ENCODE measurements around the gene MT1G. TPM values are rescaled to one million over a fixed set of nuclear protein-coding genes. Genes with fewer than 3 reads are reported as not detected.
A peak's percentile ranks its signal among the peaks of the same experiment; 100 is the strongest.

MT1G gene
- total and polyA plus RNA-seq, 9 of the 15 experiments (the other 6 are each of a cell fraction or from before 2014, with no cell fraction given) = 0.28 to 1.7 (median 0.69) TPM; not detected in 4

DNA sequence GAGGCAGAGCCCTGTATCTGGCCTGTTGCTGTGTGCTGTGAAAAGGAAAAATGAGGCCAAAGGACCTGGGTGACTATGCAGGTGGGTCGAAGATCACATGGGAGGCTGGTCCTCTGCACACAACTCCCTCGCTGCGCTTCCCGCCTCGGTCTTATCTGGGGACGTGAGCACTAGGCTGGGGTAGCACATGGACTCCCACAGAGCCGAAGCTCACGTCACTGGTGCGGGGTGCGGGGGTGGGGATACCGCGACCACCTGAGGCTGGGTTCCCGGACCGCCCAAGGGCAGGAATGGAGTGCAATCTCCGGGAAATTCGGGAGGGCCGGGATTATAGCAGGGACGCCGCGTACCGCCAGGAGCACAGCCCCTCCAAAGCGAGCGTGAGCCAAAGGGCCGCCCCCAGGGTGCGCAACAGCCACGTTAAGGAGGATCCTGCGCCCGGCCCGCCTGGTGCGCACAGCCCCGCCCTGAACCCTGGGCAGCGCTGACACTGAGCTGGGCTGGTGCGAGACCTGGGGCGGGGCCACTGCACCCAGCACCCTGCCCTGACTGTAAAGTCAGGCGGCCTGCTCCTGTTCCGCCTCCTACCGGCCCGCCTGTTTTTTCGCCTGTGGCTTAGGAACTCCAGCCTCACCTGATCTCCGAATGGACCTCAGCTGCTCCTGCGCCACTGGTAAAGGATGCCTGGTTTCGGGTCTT is 24.6 kb downstream of the MT1G start (continued):
- TF ChIP-seq STAG1 (CRISPR knock-in tag; IDR thresholded peaks at IDR 0.05; ENCODE audit: borderline replicate concordance) = no peak
- TF ChIP-seq, protein P1, sequence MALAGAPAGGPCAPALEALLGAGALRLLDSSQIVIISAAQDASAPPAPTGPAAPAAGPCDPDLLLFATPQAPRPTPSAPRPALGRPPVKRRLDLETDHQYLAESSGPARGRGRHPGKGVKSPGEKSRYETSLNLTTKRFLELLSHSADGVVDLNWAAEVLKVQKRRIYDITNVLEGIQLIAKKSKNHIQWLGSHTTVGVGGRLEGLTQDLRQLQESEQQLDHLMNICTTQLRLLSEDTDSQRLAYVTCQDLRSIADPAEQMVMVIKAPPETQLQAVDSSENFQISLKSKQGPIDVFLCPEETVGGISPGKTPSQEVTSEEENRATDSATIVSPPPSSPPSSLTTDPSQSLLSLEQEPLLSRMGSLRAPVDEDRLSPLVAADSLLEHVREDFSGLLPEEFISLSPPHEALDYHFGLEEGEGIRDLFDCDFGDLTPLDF (CRISPR knock-in tag; IDR thresholded peaks at IDR 0.05) = no peak
- no peak for TF ChIP-seq FOXJ2 (tag; IDR thresholded peaks at IDR 0.05)
- TF ChIP-seq MYNN (IDR thresholded peaks at IDR 0.05) = no peak
- no peak for TF ChIP-seq MYNN (CRISPR knock-in tag; IDR thresholded peaks at IDR 0.05)
- no peak for TF ChIP-seq EZH2 (IDR thresholded peaks at IDR 0.05; ENCODE audit: borderline replicate concordance, low read depth, low read length)
- TF ChIP-seq, protein P2, sequence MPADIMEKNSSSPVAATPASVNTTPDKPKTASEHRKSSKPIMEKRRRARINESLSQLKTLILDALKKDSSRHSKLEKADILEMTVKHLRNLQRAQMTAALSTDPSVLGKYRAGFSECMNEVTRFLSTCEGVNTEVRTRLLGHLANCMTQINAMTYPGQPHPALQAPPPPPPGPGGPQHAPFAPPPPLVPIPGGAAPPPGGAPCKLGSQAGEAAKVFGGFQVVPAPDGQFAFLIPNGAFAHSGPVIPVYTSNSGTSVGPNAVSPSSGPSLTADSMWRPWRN (IDR thresholded peaks at IDR 0.05; ENCODE audit: low read depth) = no peak
- TF ChIP-seq, protein P3, sequence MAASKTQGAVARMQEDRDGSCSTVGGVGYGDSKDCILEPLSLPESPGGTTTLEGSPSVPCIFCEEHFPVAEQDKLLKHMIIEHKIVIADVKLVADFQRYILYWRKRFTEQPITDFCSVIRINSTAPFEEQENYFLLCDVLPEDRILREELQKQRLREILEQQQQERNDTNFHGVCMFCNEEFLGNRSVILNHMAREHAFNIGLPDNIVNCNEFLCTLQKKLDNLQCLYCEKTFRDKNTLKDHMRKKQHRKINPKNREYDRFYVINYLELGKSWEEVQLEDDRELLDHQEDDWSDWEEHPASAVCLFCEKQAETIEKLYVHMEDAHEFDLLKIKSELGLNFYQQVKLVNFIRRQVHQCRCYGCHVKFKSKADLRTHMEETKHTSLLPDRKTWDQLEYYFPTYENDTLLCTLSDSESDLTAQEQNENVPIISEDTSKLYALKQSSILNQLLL (CRISPR knock-in tag; IDR thresholded peaks at IDR 0.05; ENCODE audit: borderline replicate concordance) = no peak
- TF ChIP-seq MAZ (CRISPR knock-in tag; conservative IDR thresholded peaks at IDR 0.05 in 1 of 2, IDR thresholded peaks at IDR 0.05 in 1 of 2) = peak; percentile 37 to 41; a peak in 2 of 4 replicates
- no peak for TF ChIP-seq NR1H2 (CRISPR knock-in tag; IDR thresholded peaks at IDR 0.05)
- no peak for TF ChIP-seq PTTG1 (tag; IDR thresholded peaks at IDR 0.05; ENCODE audit: low read depth)
- no peak for TF ChIP-seq IFI16 (CRISPR knock-in tag; IDR thresholded peaks at IDR 0.05)
- peak; percentile 40 for TF ChIP-seq HMGN3 (IDR thresholded peaks at IDR 0.05; ENCODE audit: borderline replicate concordance, extremely low read depth, insufficient read length, low read depth, low read length)
- TF ChIP-seq, protein P4, sequence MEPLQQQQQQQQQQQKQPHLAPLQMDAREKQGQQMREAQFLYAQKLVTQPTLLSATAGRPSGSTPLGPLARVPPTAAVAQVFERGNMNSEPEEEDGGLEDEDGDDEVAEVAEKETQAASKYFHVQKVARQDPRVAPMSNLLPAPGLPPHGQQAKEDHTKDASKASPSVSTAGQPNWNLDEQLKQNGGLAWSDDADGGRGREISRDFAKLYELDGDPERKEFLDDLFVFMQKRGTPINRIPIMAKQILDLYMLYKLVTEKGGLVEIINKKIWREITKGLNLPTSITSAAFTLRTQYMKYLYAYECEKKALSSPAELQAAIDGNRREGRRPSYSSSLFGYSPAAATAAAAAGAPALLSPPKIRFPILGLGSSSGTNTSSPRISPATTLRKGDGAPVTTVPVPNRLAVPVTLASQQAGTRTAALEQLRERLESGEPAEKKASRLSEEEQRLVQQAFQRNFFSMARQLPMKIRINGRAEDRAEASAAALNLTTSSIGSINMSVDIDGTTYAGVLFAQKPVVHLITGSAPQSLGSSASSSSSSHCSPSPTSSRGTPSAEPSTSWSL (CRISPR knock-in tag; IDR thresholded peaks at IDR 0.05; ENCODE audit: borderline replicate concordance) = no peak
- TF ChIP-seq, protein P5, sequence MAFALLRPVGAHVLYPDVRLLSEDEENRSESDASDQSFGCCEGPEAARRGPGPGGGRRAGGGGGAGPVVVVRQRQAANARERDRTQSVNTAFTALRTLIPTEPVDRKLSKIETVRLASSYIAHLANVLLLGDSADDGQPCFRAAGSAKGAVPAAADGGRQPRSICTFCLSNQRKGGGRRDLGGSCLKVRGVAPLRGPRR (CRISPR knock-in tag; IDR thresholded peaks at IDR 0.05) = no peak
- TF ChIP-seq TFAM (CRISPR knock-in tag; conservative IDR thresholded peaks at IDR 0.05) = no peak
- TF ChIP-seq ZNF232 (CRISPR knock-in tag; IDR thresholded peaks at IDR 0.05) = no peak
- no peak for TF ChIP-seq DDX20 (tag; IDR thresholded peaks at IDR 0.05; ENCODE audit: low read depth)
- no peak for TF ChIP-seq CHD1 (IDR thresholded peaks at IDR 0.05; ENCODE audit: low read length)
- no peak for TF ChIP-seq PPARD (CRISPR knock-in tag; IDR thresholded peaks at IDR 0.05)
- peak; percentile 43 for TF ChIP-seq HNRNPLL (IDR thresholded peaks at IDR 0.05; ENCODE audit: low read depth, low read length, poor library complexity, severe bottlenecking)
- no peak for TF ChIP-seq RBM39 (optimal IDR thresholded peaks at IDR 0.05; ENCODE audit: low read depth, low read length)
- TF ChIP-seq ARID2 (IDR thresholded peaks at IDR 0.05) = no peak
- TF ChIP-seq DACH1 (IDR thresholded peaks at IDR 0.05; ENCODE audit: partially characterized antibody) = no peak

Data from K562 (cell line).